Measurements from ENCODE around the gene XPA.

XPA gene

DNA sequence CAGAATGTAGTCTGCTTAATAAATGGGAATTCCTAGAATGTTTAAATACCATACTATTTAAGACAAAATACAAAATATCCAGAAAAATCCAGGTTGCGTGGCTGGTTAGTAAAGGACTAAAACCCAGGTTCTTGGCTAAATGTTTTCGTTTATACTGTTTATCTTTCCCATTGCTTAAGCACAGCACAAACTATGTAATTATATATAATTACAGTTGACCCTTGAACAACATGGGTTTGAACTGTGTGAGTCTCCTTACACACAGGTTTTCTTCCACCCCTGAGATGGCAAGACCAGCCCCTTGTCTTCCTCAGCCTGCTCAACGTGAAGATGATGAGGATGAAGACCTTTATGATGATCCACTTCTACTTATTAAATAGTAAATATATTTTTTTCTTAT lies 24.7 kb downstream of the XPA start:
- no peak for DNase-seq (ENCODE audit: low read depth)
- TF ChIP-seq CTCF (IDR thresholded peaks at IDR 0.05; ENCODE audit: insufficient read depth, low read depth, low read length, missing control alignments), result no peak
- H3K4me3 ChIP-seq (ENCODE audit: low read length), result no peak overlapping the region

DNA sequence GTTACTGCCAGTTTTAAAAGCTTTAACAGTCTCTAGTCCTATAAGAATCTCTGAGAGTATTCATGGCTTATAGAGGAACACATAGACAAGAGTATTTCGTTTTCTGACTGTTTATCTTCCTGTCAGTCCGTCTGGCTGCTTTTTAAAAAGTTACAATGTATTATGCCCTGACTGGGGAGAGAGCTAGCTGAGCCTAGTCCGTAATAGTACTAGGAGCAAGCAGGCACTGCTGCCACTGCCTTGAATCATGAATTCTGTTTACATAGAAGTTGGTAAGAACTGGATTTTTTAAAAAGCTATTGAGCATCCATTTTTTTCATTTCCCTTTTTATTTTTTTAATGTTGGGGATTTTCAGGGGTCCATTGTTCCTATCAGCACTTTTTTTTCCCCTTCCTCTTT lies 26.6 kb downstream of the XPA start:
- no peak for TF ChIP-seq CTCF (IDR thresholded peaks at IDR 0.05; ENCODE audit: insufficient read depth, low read depth, low read length, missing control alignments)
- DNase-seq (ENCODE audit: low read depth), result no peak
- H3K4me3 ChIP-seq (ENCODE audit: low read length), result no peak overlapping the region

DNA sequence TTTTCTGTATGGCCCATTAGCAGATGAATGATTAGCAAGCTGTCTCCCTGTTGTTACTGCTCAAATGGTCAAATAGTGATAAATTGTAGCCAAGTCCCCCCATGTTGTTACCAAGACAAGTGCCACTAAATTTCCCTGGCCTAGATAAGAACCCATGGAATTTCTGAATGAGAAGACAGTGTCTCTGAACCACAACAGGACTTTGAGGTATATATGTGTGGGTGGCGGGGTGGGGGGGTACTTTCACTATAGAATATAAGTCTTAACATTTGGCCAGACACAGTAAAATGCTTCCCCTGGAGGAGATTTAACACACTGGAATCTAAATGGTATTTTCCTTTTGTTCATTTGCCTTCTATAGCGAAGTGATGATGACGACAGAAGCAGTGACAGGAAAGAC lies 28.7 kb downstream of the XPA start:
- no peak overlapping the region for H3K4me3 ChIP-seq (ENCODE audit: low read length)
- no peak for TF ChIP-seq CTCF (IDR thresholded peaks at IDR 0.05; ENCODE audit: insufficient read depth, low read depth, low read length, missing control alignments)
- DNase-seq (ENCODE audit: low read depth), result no peak

DNA sequence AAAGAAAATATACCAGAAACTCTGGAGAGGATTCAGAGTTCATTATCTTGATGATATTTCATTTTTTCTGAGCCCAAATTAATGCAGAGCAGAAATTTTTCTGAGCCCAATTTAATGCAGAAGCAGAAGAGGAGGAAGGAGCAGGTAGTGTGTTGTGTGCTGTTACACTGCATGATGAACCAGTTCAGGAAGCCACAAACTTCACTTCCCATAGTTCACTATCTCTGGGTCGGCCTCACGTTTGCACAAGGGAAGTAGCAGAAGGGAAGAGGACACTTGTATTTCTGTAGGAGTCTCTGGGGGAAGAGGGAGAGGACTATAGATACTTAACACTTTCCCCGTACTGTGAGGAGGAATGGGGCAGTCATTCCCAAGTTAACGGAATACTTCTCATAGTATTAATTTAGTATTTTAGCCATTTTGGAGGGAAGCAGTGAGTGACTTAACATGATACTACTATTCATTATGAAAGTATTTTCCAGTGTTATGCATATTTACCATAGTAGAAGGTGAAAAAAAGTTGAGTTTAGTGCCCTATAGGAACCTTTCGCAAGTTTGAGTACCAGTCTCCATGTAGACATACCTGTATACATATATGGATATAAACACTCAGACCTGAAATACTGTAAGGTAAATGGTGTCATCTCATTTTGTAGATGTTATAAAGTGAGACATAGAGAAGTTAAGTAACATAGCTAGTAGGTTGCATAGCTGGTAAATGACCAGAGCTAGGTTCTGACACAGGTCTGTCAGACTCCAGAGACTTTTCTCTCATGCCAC lies 30.0 kb downstream of the XPA start:
- no peak for DNase-seq (ENCODE audit: low read depth)
- TF ChIP-seq CTCF (IDR thresholded peaks at IDR 0.05; ENCODE audit: insufficient read depth, low read depth, low read length, missing control alignments), result no peak
- no peak overlapping the region for H3K4me3 ChIP-seq (ENCODE audit: low read length)

- no peak for TF ChIP-seq CTCF (IDR thresholded peaks at IDR 0.05; ENCODE audit: insufficient read depth, low read depth, low read length, missing control alignments)
- no peak overlapping the region for H3K4me3 ChIP-seq (ENCODE audit: low read length)
- DNase-seq (ENCODE audit: low read depth), result no peak
Measured at GRCh38 chr9:97665742-97666141, 31.4 kb downstream of the XPA start.

DNA sequence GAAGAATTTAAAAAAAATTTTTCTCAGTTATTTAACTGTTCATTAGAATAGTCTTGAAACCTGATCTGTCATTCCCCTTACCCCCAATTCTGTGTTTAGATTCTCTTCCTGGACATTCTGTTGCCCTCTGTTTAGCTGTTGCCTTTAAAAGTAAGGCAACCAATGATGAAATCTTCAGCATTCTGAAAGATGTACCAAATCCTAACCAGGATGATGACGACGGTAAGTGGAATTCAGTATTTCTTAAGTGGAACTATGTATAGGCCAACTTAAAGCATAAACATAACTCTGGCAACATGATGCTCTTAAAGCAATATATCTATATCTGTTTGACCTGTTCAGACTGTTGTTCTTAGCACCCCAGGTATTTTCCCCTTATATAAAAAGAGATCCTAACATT lies 36.3 kb downstream of the XPA start:
- no peak for TF ChIP-seq CTCF (IDR thresholded peaks at IDR 0.05; ENCODE audit: insufficient read depth, low read depth, low read length, missing control alignments)
- H3K4me3 ChIP-seq (ENCODE audit: low read length), result no peak overlapping the region
- no peak for DNase-seq (ENCODE audit: low read depth)

GRCh38 chr9:97660340-97660739 lies 36.8 kb downstream of the XPA start:
- no peak overlapping the region for H3K4me3 ChIP-seq (ENCODE audit: low read length)
- no peak for DNase-seq (ENCODE audit: low read depth)
- TF ChIP-seq CTCF (IDR thresholded peaks at IDR 0.05; ENCODE audit: insufficient read depth, low read depth, low read length, missing control alignments), result no peak
